GM10248 (cell line): ENCODE results near the gene MARS1.

Source experiments
- CTCF ChIA-PET: fragments of 300-600 bp; sonication (Branson Sonifier 250); formaldehyde crosslinking; extraction: SDS; loops from one replicate; lab custom pipeline; 2021; ENCODE audit warnings: antibody characterized with exemption; lab: Yijun Ruan, JAX
- POLR2A ChIA-PET: fragments of 350-650 bp; sonication (Branson Sonifier 250); formaldehyde crosslinking; extraction: SDS; loops from one replicate; lab custom pipeline; 2020; ENCODE audit warnings: antibody characterized with exemption; lab: Yijun Ruan, JAX
- DNase-seq: peaks from one replicate; pipeline ENCODE4 v3.0.0; 2012; ENCODE audit errors: extremely low spot score
- CTCF ChIP-seq: IDR thresholded peaks from 2 replicates; pipeline ENCODE4 v1.5.1; 2012; ENCODE audit warnings: mild to moderate bottlenecking, low read depth; ENCODE audit errors: extremely low read depth, missing control alignments, control extremely low read depth

The MARS1 gene

GRCh38 chr12:57470286-57470969 is 17.4 kb upstream of the MARS1 start:
- no peak for TF ChIP-seq CTCF
- POLR2A ChIA-PET, result no interaction called here
- no peak for DNase-seq
- CTCF ChIA-PET, result interaction anchor here (1.7 to 4.2 kb wide), 2 partner anchors 11 to 15 kb away, joined by 8 to 20 read pairs; partner anchors contain the start of genes GLI1 and INHBE

GRCh38 chr12:57470970-57471656 is 16.8 kb upstream of the MARS1 start:
- CTCF ChIA-PET, result interaction anchor here (1.2 to 4.2 kb wide), 2 partner anchors 12 to 228 kb away, joined by 3 to 20 read pairs; partner anchors contain the start of gene GLI1
- DNase-seq, result no peak
- no peak for TF ChIP-seq CTCF
- POLR2A ChIA-PET, result no interaction called here

GRCh38 chr12:57471661-57472060 is 16.2 kb upstream of the MARS1 start:
- ChIA-PET POLR2A (no interaction called here), CTCF (interaction anchor here (1.2 to 4.2 kb wide), 4 partner anchors 9 to 228 kb away, joined by 3 to 20 read pairs (median 4); partner anchors contain the start of gene GLI1)
- no peak for TF ChIP-seq CTCF
- DNase-seq, result no peak

- no peak for TF ChIP-seq CTCF
- DNase-seq, result no peak
- ChIA-PET POLR2A (no interaction called here), CTCF (interaction anchor here (1.2 to 4.2 kb wide), 4 partner anchors 10 to 229 kb away, joined by 3 to 20 read pairs (median 4); partner anchors contain the start of gene GLI1)
Measured at GRCh38 chr12:57472391-57472790, 15.5 kb upstream of the MARS1 start.

GRCh38 chr12:57473392-57473791 is 14.5 kb upstream of the MARS1 start:
- CTCF ChIA-PET, result interaction anchor here (10.6 to 11.0 kb wide), 2 partner anchors 11 to 19 kb away, joined by 72 to 171 read pairs; partner anchors contain the start of genes GLI1 and INHBE
- no peak for DNase-seq

More at GRCh38 chr12:57473392-57473791, 14.5 kb upstream of the MARS1 start:
- POLR2A ChIA-PET, result no interaction called here
- no peak for TF ChIP-seq CTCF
